IMR-90 (cell line): ENCODE measurements around the gene DNAJC22.

Experiments
- CEBPB ChIP-seq: IDR thresholded peaks from 2 replicates; pipeline ENCODE4 v1.6.1; 2012; ENCODE audit warnings: low read depth, low read length, improper control_type of control experiment
- MAZ ChIP-seq: IDR thresholded peaks from 2 replicates; pipeline ENCODE4 v1.6.1; 2012; ENCODE audit warnings: low read depth, mild to moderate bottlenecking, low read length, improper control_type of control experiment, moderate library complexity, borderline replicate concordance
- MXI1 ChIP-seq: IDR thresholded peaks from 2 replicates; pipeline ENCODE4 v1.6.1; 2012; ENCODE audit warnings: low read depth, mild to moderate bottlenecking, low read length, moderate library complexity, borderline replicate concordance
- POLR2A ChIP-seq: IDR thresholded peaks from 2 replicates; pipeline ENCODE4 v1.6.1; 2012; ENCODE audit warnings: mild to moderate bottlenecking, low read depth, low read length
- RCOR1 ChIP-seq: IDR thresholded peaks from 2 replicates; pipeline ENCODE4 v1.6.1; 2012; ENCODE audit warnings: mild to moderate bottlenecking, low read length, improper control_type of control experiment; ENCODE audit not compliant: insufficient replicate concordance
- RFX5 ChIP-seq: IDR thresholded peaks from 2 replicates; pipeline ENCODE4 v1.8.0; 2012; ENCODE audit warnings: low read depth, mild to moderate bottlenecking, low read length, moderate library complexity
- TF ChIP-seq, protein P1 (sequence below): conservative IDR thresholded peaks from 2 replicates; pipeline ENCODE4 v1.5.1; 2012; ENCODE audit warnings: mild to moderate bottlenecking, low read depth, low read length, improper control_type of control experiment

DNA sequence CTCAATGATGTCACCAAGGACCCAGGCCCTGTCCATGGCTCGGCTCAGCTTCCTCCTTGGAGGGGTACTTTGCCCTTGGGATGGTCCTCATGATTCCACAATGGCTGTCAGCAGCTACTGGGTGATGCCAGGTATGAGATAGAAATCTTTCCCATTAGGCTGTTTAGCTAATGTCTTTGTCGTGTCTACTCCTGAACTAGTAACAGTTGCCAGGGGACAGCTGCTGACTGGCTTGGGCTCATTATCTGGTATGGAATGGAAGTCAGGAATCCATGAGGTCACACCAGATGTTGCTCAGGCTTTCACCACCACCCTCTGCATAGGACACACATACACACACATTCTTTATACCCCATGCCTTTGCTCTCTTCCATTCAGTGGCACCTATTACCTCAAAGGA lies 42.5 kb upstream of the DNAJC22 start:
- TF ChIP-seq, protein P1, sequence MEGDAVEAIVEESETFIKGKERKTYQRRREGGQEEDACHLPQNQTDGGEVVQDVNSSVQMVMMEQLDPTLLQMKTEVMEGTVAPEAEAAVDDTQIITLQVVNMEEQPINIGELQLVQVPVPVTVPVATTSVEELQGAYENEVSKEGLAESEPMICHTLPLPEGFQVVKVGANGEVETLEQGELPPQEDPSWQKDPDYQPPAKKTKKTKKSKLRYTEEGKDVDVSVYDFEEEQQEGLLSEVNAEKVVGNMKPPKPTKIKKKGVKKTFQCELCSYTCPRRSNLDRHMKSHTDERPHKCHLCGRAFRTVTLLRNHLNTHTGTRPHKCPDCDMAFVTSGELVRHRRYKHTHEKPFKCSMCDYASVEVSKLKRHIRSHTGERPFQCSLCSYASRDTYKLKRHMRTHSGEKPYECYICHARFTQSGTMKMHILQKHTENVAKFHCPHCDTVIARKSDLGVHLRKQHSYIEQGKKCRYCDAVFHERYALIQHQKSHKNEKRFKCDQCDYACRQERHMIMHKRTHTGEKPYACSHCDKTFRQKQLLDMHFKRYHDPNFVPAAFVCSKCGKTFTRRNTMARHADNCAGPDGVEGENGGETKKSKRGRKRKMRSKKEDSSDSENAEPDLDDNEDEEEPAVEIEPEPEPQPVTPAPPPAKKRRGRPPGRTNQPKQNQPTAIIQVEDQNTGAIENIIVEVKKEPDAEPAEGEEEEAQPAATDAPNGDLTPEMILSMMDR: no peak
- TF ChIP-seq CEBPB (no peak), RCOR1 (no peak), RFX5 (no peak), MAZ (no peak), POLR2A (no peak), MXI1 (no peak)
